CD4-positive, alpha-beta memory T cell (primary cell): Measurements from ENCODE around the gene EXD2. TPM values are rescaled to one million over a fixed set of nuclear protein-coding genes. Genes with fewer than 3 reads are reported as not detected.

Experiments used
- CTCF ChIA-PET: fragments of 350-600 bp; sonication (Branson Sonifier 250); formaldehyde crosslinking; loops from one replicate; lab custom pipeline; 2021; ENCODE audit warnings: inconsistent platforms; ENCODE audit not compliant: partially characterized antibody; lab: Charles Lee
- POLR2A ChIA-PET: fragments of 350-600 bp; sonication (Branson Sonifier 250); formaldehyde crosslinking; loops from one replicate; lab custom pipeline; 2021; ENCODE audit not compliant: partially characterized antibody; lab: Charles Lee
- DNase-seq, 5 donors: peaks; one replicate each; pipeline versions ENCODE4 v3.0.0 to v3.0.0-alpha.2; 2020 to 2022; ENCODE audit warnings: mixed read lengths in 1 of 5
- H3K27ac ChIP-seq: one replicate; pipeline ENCODE4 v1.7.0; 2013; ENCODE audit warnings: low read depth, low read length
- H3K27me3 ChIP-seq: 2 replicates; pipeline ENCODE4 v1.7.0; 2013; ENCODE audit warnings: mild to moderate bottlenecking, low read length, moderate library complexity; ENCODE audit not compliant: insufficient read depth
- H3K36me3 ChIP-seq: 2 replicates; pipeline ENCODE4 v1.7.0; 2013; ENCODE audit warnings: mild to moderate bottlenecking, low read length, moderate library complexity; ENCODE audit not compliant: insufficient read depth
- H3K4me1 ChIP-seq: 2 replicates; pipeline ENCODE4 v1.7.0; 2013; ENCODE audit warnings: mild to moderate bottlenecking, low read length, moderate library complexity; ENCODE audit not compliant: insufficient read depth
- H3K4me3 ChIP-seq, 2 donors: one replicate each; pipeline ENCODE4 v1.7.0; 2013; ENCODE audit warnings: low read length in 2 of 2, mild to moderate bottlenecking in 1 of 2
- H3K9me3 ChIP-seq, 2 donors: one replicate each; pipeline ENCODE4 v1.7.0; 2013; ENCODE audit warnings: low read length in 2 of 2, control low read depth in 1 of 2; ENCODE audit not compliant: control insufficient read depth in 1 of 2
- H3K27ac Mint-ChIP-seq, 7 donors: one replicate each; pipeline ENCODE4 v1.8.0; 2020 to 2021; ENCODE audit warnings: mixed read lengths in 7 of 7, mild to moderate bottlenecking in 6 of 7, inconsistent platforms in 3 of 7, moderate library complexity in 3 of 7
- H3K27me3 Mint-ChIP-seq, 2 donors: one replicate each; pipeline ENCODE4 v1.8.0; 2020 to 2021; ENCODE audit warnings: mixed read lengths in 2 of 2
- H3K36me3 Mint-ChIP-seq, 2 donors: one replicate each; pipeline ENCODE4 v1.8.0; 2020 to 2021; ENCODE audit warnings: mixed read lengths in 2 of 2, inconsistent platforms in 1 of 2, mild to moderate bottlenecking in 1 of 2
- H3K4me1 Mint-ChIP-seq, 4 donors: one replicate each; pipeline ENCODE4 v1.8.0; 2020 to 2021; ENCODE audit warnings: mixed read lengths in 4 of 4, mild to moderate bottlenecking in 1 of 4
- H3K4me3 Mint-ChIP-seq, 8 donors: one replicate each; pipeline ENCODE4 v1.8.0; 2020 to 2021; ENCODE audit warnings: mixed read lengths in 8 of 8, mild to moderate bottlenecking in 7 of 8, moderate library complexity in 6 of 8, inconsistent platforms in 3 of 8
- H3K9me3 Mint-ChIP-seq, 8 donors: one replicate each; pipeline ENCODE4 v1.8.0; 2020 to 2021; ENCODE audit warnings: mixed read lengths in 8 of 8, mild to moderate bottlenecking in 5 of 8, inconsistent platforms in 3 of 8, moderate library complexity in 1 of 8
- intact Hi-C: fragments of 100-400 bp; cut with micrococcal nuclease; formaldehyde crosslinking; loops from one replicate; pipeline ENCODE4 v1.15.1; 2023
- polyA plus RNA-seq, 2 donors: library from polyadenylated mRNA; unstranded; fragments of 300-500 nt; fragmentation: Illumina TruSeq; gene quantifications; one replicate each; pipeline ENCODE4 v1.2.3, GENCODE V29; 2021
- total RNA-seq, 2 experiments: library from RNA; stranded (reverse); gene quantifications; one replicate each; pipeline ENCODE4 v1.2.3, GENCODE V29; 2021

The EXD2 gene
- total and polyA plus RNA-seq, 4 experiments from 2014 or later = 4.6 to 15.7 (median 11.6) TPM

- H3K27ac ChIP-seq = no peak overlapping the region
- H3K4me3 Mint-ChIP-seq = no peak overlapping the region
- no peaks in the 10 kb centered on the region for H3K27me3 ChIP-seq
- no peak overlapping the region for H3K4me3 ChIP-seq
- H3K4me1 Mint-ChIP-seq = no peaks in the 10 kb centered on the region
- no peaks in the 10 kb centered on the region for H3K36me3 ChIP-seq
- H3K4me1 ChIP-seq = no peaks in the 10 kb centered on the region
- POLR2A ChIA-PET = no interaction called here
- H3K9me3 ChIP-seq = no peaks in the 10 kb centered on the region
- no peak for DNase-seq
- H3K27me3 Mint-ChIP-seq = peaks cover 5 to 9% of the 10 kb centered on the region in 2 donors
- H3K36me3 Mint-ChIP-seq = no peaks in the 10 kb centered on the region
- no peak overlapping the region for H3K27ac Mint-ChIP-seq
- intact Hi-C loops = no loop called here
- CTCF ChIA-PET = no interaction called here
- H3K9me3 Mint-ChIP-seq = no peaks in the 10 kb centered on the region
Measured at GRCh38 chr14:69282448-69282847, 91.2 kb downstream of the EXD2 start.

- no peaks in the 10 kb centered on the region for H3K27me3 ChIP-seq
- H3K36me3 Mint-ChIP-seq = no peaks in the 10 kb centered on the region
- no peak for DNase-seq
- peaks cover 5 to 6% of the 10 kb centered on the region in 2 donors for H3K27me3 Mint-ChIP-seq
- no peak overlapping the region for H3K27ac ChIP-seq
- H3K36me3 ChIP-seq = no peaks in the 10 kb centered on the region
- H3K4me3 ChIP-seq = no peak overlapping the region
- POLR2A ChIA-PET = no interaction called here
- no peaks in the 10 kb centered on the region for H3K4me1 Mint-ChIP-seq
- H3K4me3 Mint-ChIP-seq = no peak overlapping the region
- H3K27ac Mint-ChIP-seq = no peak overlapping the region
- H3K9me3 Mint-ChIP-seq = no peaks in the 10 kb centered on the region
- intact Hi-C loops = no loop called here
- CTCF ChIA-PET = no interaction called here
- no peaks in the 10 kb centered on the region for H3K4me1 ChIP-seq
- no peaks in the 10 kb centered on the region for H3K9me3 ChIP-seq
Measured at GRCh38 chr14:69284170-69284569, 92.9 kb downstream of the EXD2 start.

GRCh38 chr14:69285661-69286255, 94.5 kb downstream of the EXD2 start:
- H3K27ac Mint-ChIP-seq = no peak overlapping the region
- POLR2A ChIA-PET = no interaction called here
- no peak overlapping the region for H3K4me3 Mint-ChIP-seq
- no peak for DNase-seq
- intact Hi-C loops = no loop called here
- no peaks in the 10 kb centered on the region for H3K36me3 Mint-ChIP-seq
- H3K27me3 ChIP-seq = no peaks in the 10 kb centered on the region
- H3K9me3 Mint-ChIP-seq = no peaks in the 10 kb centered on the region
- no peaks in the 10 kb centered on the region for H3K4me1 ChIP-seq
- CTCF ChIA-PET = no interaction called here
- H3K9me3 ChIP-seq = no peaks in the 10 kb centered on the region
- no peak overlapping the region for H3K27ac ChIP-seq
- no peaks in the 10 kb centered on the region for H3K4me1 Mint-ChIP-seq
- H3K36me3 ChIP-seq = no peaks in the 10 kb centered on the region
- H3K27me3 Mint-ChIP-seq = peaks cover 2 to 3% of the 10 kb centered on the region in 2 donors
- no peak overlapping the region for H3K4me3 ChIP-seq

- Mint-ChIP-seq H3K4me1 (no peaks in the 10 kb centered on the region), H3K27me3 (no peaks in the 10 kb centered on the region), H3K4me3 (no peak overlapping the region), H3K9me3 (no peaks in the 10 kb centered on the region), H3K36me3 (no peaks in the 10 kb centered on the region), H3K27ac (no peak overlapping the region)
- Histone ChIP-seq H3K9me3 (no peaks in the 10 kb centered on the region), H3K4me3 (no peak overlapping the region), H3K36me3 (no peaks in the 10 kb centered on the region), H3K27ac (no peak overlapping the region), H3K4me1 (no peaks in the 10 kb centered on the region), H3K27me3 (no peaks in the 10 kb centered on the region)
- intact Hi-C loops = no loop called here
- DNase-seq = no peak
- CTCF ChIA-PET = no interaction called here
- POLR2A ChIA-PET = no interaction called here
Measured at GRCh38 chr14:69287098-69288010, 96.1 kb downstream of the EXD2 start.

- no peaks in the 10 kb centered on the region for H3K9me3 ChIP-seq
- intact Hi-C loops = no loop called here
- H3K36me3 Mint-ChIP-seq = no peaks in the 10 kb centered on the region
- H3K27me3 Mint-ChIP-seq = no peaks in the 10 kb centered on the region
- no peak overlapping the region for H3K4me3 Mint-ChIP-seq
- H3K4me1 ChIP-seq = no peaks in the 10 kb centered on the region
- H3K27ac ChIP-seq = no peak overlapping the region
- H3K27ac Mint-ChIP-seq = no peak overlapping the region
- no peaks in the 10 kb centered on the region for H3K4me1 Mint-ChIP-seq
- POLR2A ChIA-PET = no interaction called here
- H3K9me3 Mint-ChIP-seq = no peaks in the 10 kb centered on the region
- H3K4me3 ChIP-seq = no peak overlapping the region
- H3K27me3 ChIP-seq = no peaks in the 10 kb centered on the region
- CTCF ChIA-PET = no interaction called here
- no peaks in the 10 kb centered on the region for H3K36me3 ChIP-seq
- DNase-seq = no peak
Measured at GRCh38 chr14:69288011-69288771, 96.9 kb downstream of the EXD2 start.

GRCh38 chr14:69288956-69289705, 97.8 kb downstream of the EXD2 start:
- H3K9me3 ChIP-seq = no peaks in the 10 kb centered on the region
- Mint-ChIP-seq H3K9me3 (no peaks in the 10 kb centered on the region), H3K4me1 (no peaks in the 10 kb centered on the region), H3K27ac (no peak overlapping the region), H3K27me3 (peaks cover 0 to 1% of the 10 kb centered on the region in 2 donors), H3K4me3 (no peak overlapping the region), H3K36me3 (no peaks in the 10 kb centered on the region)
- ChIA-PET CTCF (no interaction called here), POLR2A (no interaction called here)
- H3K27me3 ChIP-seq = no peaks in the 10 kb centered on the region
- H3K27ac ChIP-seq = no peak overlapping the region
- no peaks in the 10 kb centered on the region for H3K36me3 ChIP-seq
- intact Hi-C loops = no loop called here
- no peak overlapping the region for H3K4me3 ChIP-seq
- no peak for DNase-seq
- no peaks in the 10 kb centered on the region for H3K4me1 ChIP-seq
